GM06990 (cell line): ENCODE data around the gene SHE.
A peak's percentile ranks its signal among the peaks of the same experiment; 100 is the strongest.
"Not testable (repeated sequence)": the region's sequence is repeated elsewhere in the genome, so short reads cannot be mapped to it uniquely, and the experiment has no call there.

Source experiments
- DNase-seq: peaks from one replicate; pipeline ENCODE4 v3.0.0-alpha.2; 2011; ENCODE audit not compliant: insufficient read length; ENCODE audit errors: extremely low read depth
- H3K27me3 ChIP-seq: replicated peaks from 2 replicates; pipeline ENCODE4 v1.6.0; 2011; ENCODE audit warnings: low read length; ENCODE audit not compliant: control insufficient read depth, insufficient read depth
- H3K36me3 ChIP-seq: 2 replicates; pipeline ENCODE4 v1.5.1; 2011; ENCODE audit warnings: low read length; ENCODE audit not compliant: control insufficient read depth, insufficient read depth
- H3K4me3 ChIP-seq: replicated peaks from 2 replicates; pipeline ENCODE4 v1.5.1; 2011; ENCODE audit warnings: low read depth, mild to moderate bottlenecking, control low read depth, low read length
- TF ChIP-seq, protein P1 (sequence below): IDR thresholded peaks from 2 replicates; pipeline ENCODE4 v1.5.1; 2011; ENCODE audit warnings: low read length, control low read depth, mild to moderate bottlenecking, inconsistent platforms; ENCODE audit not compliant: insufficient read depth, poor library complexity, severe bottlenecking

Gene SHE

DNA sequence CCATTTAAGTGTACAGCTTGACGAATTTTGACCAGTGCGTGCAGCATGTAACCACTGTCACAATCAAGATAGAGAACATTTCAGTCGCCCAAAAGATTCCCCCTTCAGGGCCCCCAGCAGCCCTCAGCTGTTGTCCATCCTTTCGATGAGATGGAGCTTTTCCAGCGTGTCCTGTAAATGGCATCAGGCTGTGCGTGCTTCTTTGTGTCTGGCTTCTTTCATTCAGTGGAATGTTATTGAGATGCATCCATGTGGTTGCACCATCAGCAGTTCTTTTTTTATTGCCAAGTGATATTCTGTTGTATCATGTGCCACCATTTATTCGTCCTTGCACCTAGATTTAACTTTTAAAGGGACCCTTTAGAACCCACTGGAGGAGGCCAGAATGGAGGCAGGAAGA, 34.4 kb upstream of the SHE start:
- Histone ChIP-seq H3K36me3 (no peaks in the 10 kb centered on the region), H3K4me3 (no peak overlapping the region), H3K27me3 (peaks cover 2% of the 10 kb centered on the region)
- no peak for DNase-seq
- TF ChIP-seq, protein P1, sequence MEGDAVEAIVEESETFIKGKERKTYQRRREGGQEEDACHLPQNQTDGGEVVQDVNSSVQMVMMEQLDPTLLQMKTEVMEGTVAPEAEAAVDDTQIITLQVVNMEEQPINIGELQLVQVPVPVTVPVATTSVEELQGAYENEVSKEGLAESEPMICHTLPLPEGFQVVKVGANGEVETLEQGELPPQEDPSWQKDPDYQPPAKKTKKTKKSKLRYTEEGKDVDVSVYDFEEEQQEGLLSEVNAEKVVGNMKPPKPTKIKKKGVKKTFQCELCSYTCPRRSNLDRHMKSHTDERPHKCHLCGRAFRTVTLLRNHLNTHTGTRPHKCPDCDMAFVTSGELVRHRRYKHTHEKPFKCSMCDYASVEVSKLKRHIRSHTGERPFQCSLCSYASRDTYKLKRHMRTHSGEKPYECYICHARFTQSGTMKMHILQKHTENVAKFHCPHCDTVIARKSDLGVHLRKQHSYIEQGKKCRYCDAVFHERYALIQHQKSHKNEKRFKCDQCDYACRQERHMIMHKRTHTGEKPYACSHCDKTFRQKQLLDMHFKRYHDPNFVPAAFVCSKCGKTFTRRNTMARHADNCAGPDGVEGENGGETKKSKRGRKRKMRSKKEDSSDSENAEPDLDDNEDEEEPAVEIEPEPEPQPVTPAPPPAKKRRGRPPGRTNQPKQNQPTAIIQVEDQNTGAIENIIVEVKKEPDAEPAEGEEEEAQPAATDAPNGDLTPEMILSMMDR, result no peak

DNA sequence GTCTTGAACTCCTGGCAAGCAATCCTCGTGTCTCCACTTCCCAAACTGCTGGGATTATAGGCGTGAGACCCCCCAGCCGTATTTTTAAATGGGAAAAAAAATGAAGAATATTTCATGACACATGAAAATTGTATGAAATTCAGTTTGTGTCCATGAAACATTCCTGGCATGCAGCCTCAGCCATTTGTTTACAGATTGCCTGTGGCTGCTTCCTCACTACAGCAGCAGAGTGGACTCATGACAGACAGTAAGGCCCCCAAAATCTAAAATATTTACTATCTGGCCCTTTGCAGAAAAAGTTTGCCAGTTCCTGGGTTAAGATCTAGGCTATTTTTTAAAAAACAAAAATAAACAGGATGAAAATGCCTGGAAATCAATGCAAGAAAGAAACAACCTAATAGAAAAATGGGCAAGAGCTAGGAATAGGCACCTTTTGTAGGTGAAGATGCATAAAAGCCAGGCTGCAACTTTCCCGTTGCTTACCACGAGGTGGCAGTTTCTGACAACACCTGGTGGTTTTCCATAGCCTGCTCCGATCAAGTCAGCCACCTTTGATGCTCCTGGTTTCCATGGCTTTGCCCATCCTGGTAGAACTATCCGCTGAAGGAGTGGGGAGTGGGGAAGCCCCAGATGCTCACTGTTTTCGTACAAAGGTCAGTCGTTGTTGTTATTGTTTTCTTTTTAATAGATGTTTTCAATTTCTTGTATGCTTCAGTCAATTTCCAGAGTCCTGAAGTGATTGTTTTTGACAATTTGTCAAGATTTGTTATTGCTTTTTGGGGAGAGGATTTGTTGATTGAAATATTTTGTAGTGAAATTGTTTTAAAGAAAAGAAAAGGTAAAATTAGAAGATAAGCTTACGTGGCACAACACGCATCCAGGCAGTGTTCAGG, 32.0 kb upstream of the SHE start:
- DNase-seq, result no peak
- H3K4me3 ChIP-seq, result no peak overlapping the region
- no peaks in the 10 kb centered on the region; the same call in 1 of the 2 replicates for H3K27me3 ChIP-seq
- no peaks in the 10 kb centered on the region for H3K36me3 ChIP-seq
- TF ChIP-seq, protein P1, result peak; percentile 46

DNA sequence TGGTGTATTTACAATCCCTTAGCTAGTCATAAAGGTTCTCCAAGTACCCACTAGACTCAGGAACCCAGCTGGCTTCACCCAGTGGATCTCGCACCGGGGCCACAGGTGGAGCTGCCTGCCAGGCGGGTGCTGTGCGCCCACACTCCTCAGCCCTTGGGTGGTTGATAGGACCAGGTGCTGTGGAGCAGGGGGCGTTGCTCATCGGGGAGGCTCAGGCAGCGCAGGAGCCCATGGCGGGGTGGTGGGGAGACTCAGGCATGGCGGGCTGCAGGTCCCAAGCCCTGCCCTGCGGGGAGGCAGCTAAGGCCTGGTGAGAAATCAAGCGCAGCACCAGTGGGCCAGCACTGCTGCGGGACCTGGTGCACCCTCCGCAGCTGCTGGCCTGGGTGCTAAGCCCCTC, 29.7 kb upstream of the SHE start:
- H3K4me3 ChIP-seq, H3K27me3 ChIP-seq, H3K36me3 ChIP-seq, DNase-seq: not testable (repeated sequence)

DNA sequence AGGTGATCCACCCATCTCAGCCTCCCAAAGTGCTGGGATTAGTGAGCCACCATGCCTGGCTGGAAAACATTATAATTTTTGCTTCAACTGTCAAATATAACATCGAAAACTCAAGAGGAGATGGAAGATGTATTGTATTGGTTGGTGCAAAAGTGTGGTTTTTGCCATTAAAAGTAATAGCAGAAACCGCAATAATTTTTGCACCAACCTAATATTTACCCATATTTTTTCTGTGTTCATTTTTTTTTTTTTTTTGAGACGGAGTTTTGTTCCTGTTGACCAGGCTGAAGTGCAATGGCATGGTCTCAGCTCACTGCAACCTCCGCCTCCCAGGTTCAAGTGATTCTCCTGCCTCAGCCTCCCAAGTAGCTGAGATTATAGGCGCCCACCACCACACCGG, 27.1 kb upstream of the SHE start:
- no peak for DNase-seq
- no peaks in the 10 kb centered on the region for H3K36me3 ChIP-seq
- TF ChIP-seq, protein P1, result no peak
- H3K27me3 ChIP-seq, result no peaks in the 10 kb centered on the region
- no peak overlapping the region for H3K4me3 ChIP-seq

DNA sequence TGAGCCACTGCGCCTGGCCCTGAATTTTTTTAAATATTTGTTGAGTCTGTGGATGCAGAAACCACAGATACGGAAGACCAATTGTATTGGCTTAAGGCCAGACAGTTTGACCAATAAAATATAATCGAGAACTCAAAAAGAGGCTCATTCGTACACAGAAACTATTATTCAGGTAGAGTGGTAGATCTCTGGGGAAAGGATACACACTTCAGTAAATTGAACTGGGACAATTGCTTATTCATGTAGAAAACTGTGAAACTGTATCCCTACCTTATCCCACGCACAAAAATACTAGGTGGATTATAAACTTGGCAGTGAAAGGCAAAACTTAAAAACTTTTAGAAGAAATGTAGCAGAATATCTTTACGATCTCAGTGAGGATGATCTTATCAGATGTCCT, 25.0 kb upstream of the SHE start:
- TF ChIP-seq, protein P1, result no peak

DNA sequence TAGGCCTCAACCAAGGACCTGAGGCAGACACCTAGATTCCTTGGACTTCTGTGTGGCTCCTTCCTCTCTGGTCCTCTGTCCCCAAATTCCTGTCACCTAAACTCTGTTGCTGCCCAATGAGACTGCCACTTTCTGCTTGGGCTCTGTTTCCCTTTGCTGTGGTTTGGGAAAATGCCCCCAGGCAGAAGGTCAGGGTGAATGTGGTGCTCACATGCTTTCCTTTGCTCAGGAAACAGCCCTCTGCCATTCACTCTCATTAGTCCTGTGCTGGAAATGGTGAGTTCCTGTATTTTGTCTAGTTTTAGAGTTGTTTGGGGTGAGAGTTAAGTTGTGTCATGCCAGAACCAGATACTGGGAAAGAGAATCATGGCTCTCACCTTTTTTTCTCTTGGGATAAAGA, 22.7 kb upstream of the SHE start:
- no peaks in the 10 kb centered on the region for H3K27me3 ChIP-seq
- DNase-seq, result no peak
- H3K4me3 ChIP-seq, result no peak overlapping the region
- TF ChIP-seq, protein P1, result no peak
- no peaks in the 10 kb centered on the region for H3K36me3 ChIP-seq

More for the DNA sequence above, 25.0 kb upstream of the SHE start:
- Histone ChIP-seq H3K36me3 (no peaks in the 10 kb centered on the region), H3K27me3 (no peaks in the 10 kb centered on the region), H3K4me3 (no peak overlapping the region)
- DNase-seq, result no peak
